Central memory CD4-positive, alpha-beta T cell (primary cell): ENCODE data around the gene TSPAN4.
A peak's percentile ranks its signal among the peaks of the same experiment; 100 is the strongest.

Experiments
- DNase-seq: peaks from one replicate; pipeline ENCODE4 v3.0.0; 2022

Gene TSPAN4

DNA sequence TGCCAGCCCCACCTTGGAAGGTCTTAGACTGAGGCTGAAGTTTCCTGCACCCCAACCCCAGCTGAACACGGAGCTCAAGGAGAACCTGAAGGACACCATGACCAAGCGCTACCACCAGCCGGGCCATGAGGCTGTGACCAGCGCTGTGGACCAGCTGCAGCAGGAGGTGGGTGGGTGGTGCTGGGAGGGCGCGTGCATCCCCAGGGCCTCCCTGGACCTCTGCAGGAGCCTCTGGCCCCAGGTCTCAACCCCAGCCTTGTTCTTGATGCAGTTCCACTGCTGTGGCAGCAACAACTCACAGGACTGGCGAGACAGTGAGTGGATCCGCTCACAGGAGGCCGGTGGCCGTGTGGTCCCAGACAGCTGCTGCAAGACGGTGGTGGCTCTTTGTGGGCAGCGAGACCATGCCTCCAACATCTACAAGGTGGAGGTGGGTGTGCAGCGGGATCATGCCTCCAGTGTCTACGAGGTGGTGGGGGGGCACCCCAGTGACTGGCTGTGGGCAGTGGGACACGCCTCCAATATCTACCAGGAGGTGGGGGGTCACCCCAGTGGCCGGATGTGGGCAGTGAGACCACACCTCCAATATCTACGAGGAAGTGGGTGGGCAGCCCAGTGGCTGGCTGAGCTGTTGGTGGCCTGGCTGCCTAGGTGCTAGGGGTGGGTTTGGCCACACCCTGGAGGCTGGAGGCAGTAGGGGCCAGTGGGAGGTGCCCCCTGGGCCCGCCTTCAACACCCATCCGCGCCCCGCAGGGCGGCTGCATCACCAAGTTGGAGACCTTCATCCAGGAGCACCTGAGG is 5.3 kb upstream of the TSPAN4 start:
- DNase-seq = no peak

DNA sequence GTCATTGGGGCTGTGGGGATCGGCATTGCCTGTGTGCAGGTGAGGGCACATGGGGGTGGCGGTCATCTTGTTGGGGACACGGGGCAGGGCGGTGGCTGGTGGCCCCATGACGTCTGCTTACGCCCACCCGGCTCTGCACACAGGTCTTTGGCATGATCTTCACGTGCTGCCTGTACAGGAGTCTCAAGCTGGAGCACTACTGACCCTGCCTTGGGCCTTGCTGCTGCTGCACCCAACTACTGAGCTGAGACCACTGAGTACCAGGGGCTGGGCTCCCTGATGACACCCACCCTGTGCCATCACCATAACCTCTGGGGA is 4.7 kb upstream of the TSPAN4 start:
- DNase-seq = no peak

DNA sequence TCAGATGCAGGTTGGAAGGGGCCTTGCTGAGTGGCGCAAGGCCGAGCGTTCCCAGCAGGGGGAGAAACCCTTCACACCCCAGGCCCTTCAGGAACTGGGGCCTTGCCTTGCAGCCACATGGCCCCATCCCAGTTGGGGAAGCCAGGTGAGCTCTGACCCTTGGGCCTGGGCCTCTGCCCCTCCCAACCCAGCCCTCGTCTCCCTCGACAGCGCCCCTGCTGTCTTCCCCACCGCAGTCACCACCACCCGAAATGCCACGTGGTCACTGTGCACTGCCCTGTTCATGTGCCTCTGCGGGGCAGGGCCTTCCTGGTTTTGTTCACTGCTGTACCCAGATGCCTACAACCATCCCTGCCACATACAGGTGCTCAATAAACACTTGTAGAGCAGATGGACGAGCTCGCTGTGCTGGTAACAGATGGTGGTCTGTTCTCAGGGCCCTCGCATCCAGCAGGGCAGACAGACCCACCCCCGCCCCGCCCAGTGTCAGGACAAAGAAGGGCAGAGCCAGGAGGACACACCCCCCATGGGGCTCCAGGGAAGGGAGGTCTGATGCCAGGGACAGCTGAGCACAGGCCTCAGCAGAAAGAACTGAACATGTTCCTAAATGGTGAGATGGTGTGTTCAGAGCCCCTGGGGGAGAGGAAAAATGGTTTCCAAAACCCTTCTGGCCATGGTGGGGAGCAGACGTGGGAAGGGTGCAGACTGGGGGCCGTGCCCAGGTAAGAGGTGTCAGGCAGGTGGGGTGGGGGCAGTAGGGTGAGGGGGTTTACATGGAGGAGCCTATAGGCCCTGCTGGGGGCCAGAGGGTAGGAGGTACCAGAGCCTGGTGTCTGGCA is 4.0 kb upstream of the TSPAN4 start:
- DNase-seq = no peak

DNA sequence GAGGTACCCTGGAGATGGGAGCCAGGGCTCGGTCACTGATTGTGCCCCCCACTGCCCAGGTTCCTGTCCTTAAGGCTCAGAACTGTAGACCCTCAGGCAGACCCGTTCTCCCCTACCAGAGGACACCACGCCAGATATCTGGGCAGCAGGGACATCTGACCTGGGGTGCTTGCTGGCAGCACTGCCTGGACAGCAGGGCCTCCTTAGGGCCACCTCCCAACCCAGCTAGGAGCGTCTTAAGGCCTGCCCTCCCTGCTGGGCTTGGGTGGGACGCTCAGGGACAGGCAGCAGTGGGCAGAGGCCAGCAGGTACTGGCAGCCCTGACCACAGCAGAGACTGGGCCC is 3.4 kb upstream of the TSPAN4 start:
- DNase-seq = no peak

DNA sequence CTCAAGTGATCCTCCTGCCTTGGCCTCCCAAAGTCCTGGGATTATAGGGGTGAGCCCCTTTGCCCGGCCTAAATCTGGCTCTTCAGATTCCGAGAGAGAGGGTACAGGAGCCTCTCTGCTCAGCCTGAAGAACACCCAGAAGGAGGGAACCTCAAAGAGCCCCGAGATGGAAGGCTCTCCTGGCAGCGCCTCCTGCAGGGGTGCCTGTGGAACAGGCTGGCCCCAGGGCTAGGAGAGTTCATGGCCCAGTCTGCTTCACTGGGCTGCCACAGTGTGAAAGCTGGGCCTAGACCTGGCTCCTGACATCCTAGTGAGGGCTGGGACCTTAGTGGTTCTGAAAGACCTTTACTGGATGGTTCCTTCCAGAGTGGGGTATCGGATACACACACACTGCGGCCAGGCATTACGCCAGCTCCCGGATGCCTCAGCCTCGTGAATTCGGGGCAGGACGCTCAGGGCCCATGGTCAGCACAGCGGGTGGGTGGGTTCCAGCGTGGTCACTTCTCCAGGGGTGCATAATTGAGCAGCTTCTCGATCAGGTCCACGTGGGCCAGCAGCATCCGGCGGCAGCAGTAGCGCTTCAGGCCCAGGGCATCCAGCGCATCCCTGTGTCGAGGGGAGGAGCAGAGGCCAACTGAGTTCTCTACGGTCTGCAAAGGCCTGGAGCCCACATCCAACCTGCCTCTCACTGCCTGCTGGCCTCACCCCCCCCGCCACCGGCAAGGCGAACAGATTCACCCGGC is 2.6 kb upstream of the TSPAN4 start:
- no peak for DNase-seq

DNA sequence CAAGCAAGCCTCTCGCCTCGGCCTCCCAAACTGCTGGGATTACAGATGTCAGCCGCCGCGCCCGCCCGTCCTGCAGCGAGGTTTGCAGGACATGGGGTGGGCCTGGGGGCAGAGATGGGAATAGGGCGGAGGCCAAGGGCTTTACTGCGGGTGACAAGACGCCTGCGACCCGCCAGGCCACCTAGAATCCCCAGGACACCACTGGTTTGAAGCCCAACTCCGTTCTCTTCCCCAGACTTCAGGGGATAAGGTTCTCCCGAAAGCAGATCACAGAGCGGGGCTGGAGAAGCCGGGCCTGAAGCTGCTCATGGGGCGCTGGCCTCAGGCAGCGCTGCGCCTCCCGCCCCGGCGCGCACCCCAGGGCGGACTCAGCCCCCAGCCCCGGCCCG is 677 bp upstream of the TSPAN4 start:
- no peak for DNase-seq

DNA sequence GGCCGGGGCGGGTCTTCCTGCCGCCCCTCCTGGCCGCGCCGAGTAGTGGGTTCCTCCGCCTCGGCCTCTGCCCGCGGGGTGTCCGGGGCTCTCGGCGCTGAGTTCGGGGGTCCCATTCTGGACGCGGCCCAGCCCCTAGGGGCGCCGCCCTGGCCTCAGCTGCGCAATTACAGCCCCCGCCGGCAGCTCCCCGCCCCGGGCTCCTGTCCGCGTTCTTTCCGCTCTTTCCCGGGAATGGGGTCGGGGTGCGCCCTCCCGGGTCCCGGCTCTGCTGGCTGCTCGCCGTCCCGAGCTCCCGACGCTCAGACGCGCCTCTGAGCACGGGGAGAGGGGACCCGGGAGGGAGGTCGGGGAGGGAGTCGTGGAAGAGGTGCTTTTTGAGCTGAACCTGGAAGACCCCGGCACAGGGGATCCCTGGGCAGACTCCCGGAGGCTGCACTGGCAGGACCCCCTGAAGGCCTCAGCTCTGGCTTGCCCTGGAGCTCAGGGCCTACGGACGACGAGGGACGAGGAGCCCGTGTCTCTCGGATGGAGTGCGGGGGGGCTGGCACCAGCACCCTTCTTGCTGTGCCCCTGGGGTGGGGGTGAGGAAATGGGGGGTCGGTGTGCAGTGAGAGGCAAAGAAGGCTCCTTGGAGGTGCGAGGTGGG is 558 bp downstream of the TSPAN4 start:
- DNase-seq = no peak

DNA sequence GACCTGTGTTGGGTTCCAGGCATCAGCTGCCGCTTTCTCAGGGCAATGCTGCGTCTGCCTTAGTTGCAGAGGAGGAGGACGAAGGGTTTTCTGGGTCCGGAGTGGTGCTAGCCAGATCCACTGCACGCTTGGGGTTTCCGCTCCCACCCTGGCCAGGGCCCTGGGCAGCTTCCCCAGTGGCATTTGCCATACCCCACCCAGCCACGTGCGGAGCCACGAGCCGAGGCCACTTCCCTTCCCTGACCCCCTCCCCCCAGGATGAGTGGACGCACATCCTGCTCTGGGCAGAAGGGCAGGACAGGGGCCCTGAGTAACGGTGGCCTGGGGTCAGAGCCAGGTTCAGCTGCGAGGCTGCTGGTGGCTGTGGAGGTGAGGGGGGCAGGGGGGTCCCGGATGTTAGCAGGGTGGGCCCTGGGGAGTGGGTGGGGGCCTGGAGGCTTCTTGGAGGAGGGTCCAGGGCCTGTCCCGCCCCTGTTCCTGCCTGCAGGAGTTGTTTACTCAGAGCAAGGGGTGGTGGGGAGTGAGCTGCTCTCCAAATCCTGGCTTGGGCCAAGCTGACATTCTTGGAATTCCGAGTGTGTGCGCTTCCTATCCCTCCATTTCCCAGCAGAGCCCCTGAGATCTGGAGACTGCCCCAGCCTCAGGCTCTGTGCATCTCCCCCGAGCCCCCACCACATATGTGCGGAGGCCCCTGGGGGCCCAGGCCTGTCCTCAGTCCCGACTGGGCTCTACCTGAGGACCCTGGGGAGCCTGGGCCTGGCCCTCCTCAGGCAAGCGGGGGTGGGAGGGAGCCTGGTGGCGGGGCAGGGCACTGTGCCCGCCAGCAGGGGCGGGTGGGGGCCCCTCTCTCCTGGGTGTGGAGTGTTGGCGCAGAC is 1.4 kb downstream of the TSPAN4 start:
- no peak for DNase-seq

DNA sequence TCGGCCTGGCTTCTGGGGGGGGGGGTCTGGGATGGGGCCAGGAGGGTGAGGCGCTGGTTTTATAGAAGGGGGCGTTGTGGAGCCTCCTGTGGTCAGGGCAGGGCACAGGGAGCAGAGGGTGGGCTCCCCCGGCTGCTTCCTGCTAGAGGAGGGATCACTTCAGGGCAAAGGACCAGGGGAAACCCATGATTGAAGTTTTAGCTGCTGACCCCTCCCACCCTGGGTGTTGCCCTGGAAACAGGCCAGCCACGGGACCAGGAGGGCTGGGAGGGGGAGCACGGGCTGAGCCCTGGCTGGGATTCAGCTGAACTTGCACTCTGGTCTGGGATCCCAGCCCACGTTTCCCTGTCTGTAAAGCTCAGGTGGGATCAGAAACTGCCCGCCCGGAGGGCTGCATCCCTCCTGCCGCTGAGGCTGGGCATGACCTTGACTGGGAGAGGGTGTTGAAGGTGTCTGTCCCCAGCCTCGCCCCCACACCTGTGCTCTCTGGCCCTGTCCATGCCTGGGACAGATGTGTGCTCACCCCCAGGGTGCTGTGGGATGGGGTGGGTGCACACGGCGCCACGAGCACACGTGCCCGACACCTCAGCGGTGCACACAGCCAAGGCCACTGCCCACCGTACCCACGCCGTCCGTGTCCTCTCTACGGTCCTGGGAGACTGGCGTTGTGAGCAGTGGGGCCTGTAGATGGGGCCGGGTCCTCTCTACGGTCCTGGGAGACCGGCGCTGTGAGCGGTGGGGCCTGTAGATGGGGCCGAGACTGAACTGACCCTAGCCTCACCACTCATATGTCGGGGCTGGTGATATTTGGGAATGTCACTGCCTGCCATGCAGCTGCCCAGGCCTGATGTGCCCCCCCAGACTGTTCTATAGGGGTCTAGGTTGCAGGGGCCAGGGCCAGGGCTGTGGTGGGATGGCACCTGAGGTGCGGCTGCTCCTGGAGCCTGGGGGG is 2.3 kb downstream of the TSPAN4 start:
- DNase-seq = no peak

DNA sequence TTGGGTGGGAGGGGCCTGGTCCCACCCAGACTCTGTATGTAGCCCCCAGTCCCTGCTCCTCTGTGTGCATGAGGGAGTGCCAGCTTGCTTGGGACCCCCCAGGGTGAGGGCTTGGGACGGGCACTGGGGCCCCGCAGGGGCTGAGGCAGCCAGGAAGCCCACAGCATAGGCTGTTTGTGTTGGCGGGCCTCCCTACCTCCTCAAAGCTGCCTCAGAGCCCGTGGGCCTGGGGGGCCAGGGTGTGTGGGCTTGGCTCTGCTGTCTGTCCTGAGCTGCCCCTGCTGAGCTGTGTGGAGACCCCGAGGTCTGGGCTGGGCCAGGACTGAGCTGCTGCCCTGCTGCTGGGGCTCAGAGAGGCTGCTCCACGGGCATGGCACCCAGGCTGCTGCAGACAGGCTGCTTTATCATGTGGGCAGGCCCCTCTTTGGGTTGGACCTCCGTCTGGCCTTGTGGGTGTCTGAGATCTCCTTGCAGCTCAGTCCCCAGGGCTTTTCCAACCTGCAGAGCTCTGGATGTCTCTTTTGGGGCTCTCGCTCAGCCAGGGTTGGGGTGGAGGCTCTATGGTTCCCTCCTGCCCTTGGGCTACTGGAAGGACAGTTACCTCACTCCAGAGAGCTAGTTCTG is 3.3 kb downstream of the TSPAN4 start:
- no peak for DNase-seq

DNA sequence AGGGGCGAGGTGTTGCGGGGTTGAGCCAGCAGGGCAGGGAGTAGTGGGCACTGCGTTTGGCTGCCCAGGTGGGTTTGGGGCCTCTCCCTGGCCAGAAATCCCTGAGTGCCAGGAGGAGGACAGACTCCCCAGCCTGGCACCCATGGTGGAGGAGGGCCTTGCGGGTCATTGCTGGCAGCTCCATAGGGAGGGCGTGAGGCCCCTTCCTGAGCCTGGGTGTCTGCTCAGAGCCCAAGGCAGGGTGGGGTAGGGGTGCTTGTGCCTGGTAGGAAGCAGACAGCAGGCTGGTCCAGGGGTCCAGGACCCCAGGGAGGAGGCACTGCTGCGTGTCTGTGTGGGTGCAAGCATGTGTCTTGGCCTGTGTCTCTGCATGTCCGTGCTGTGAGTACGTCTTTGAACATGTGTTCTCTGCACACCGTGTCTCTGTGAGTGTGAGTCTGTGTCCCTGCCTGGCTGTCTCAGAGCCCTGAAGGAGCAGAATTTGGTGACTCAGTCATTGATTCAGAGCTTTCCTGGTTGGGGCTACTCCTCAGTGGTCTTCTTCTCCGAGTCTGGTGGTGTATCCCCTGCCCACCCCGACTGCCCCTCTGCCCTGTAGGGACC is 3.9 kb downstream of the TSPAN4 start:
- no peak for DNase-seq

DNA sequence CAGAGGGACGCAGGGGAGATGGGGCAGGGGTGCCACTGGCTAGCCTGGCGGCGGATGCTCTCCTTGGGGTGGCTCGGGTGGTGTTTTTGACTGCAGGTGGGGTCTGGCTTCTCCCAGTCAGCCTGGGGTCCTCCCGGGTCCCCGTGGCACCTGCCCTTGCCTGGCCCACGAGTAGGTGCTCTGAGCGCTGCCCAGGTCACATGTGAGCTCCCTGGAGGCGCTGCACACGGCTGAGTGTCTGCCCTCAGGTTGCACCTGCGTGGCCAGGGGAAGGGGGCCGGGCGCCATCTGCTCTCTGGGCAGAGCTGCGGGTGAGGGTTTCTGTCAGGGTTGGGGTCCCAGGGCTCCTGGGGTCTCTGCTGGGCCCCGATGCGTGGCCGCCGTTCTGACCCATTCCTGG is 5.2 kb downstream of the TSPAN4 start:
- DNase-seq = no peak

DNA sequence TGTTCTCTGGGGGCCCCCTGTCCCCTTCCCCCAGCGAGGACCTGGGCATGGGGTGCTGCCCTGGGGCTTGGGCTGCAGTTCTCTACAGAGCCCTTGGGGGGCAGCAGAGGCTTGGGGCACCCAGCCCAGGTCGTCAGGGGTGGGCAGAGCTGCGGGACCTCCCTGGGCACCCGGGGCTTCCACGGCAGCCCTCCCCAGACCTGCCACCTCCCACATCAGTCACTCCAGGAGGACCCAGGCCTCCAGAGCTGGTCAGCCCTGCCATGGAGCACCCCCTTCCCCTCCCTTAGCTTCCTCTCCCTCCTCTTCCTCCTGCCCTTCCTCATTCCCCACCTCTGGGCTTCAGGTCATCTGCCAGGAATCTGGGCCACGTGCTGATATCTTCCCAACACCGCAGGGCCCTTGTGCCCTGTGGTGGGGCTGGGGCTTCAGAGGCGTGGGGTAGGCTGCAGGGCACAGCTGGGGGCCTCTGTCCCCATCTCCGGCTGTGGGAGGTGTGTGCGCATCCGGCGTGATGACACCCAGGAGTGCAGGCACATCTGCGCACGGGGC is 5.8 kb downstream of the TSPAN4 start:
- DNase-seq = peak; percentile 50

DNA sequence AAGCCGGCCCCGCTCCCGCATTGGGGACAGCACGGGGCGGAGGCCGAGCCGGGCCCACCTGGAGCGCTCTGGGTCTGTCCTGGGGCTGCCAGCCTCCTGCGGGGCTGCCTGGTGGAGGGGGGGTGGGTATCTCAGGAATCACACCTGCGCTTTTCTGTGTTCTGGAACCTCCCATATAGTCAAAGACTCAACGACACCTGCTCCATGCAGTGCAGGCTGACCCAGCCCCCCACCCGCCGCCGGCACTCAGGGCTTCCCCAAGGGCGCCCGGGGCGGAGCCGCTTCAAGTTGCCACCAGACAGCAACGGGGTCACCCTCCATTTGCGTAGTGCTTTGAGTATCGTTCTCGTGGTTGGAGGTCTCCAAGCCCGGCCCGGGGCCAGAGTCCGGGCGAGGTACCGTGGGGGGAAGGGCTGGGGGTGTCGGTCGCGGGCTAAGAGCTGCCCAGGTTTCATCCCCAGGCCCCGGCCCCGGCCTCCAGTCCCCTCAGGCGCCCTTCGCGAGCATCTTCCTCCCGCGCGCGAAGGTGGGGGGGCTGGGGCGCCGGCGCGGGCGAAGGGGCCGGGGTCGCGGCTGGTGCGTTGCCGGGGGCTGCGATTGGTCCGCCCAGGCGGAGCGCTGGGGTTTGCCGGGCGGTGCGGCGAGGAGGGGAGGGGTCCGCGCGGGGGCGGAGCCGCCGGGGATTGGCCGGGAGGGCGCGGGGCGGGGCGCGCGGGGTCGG is 6.6 kb downstream of the TSPAN4 start:
- DNase-seq = no peak

DNA sequence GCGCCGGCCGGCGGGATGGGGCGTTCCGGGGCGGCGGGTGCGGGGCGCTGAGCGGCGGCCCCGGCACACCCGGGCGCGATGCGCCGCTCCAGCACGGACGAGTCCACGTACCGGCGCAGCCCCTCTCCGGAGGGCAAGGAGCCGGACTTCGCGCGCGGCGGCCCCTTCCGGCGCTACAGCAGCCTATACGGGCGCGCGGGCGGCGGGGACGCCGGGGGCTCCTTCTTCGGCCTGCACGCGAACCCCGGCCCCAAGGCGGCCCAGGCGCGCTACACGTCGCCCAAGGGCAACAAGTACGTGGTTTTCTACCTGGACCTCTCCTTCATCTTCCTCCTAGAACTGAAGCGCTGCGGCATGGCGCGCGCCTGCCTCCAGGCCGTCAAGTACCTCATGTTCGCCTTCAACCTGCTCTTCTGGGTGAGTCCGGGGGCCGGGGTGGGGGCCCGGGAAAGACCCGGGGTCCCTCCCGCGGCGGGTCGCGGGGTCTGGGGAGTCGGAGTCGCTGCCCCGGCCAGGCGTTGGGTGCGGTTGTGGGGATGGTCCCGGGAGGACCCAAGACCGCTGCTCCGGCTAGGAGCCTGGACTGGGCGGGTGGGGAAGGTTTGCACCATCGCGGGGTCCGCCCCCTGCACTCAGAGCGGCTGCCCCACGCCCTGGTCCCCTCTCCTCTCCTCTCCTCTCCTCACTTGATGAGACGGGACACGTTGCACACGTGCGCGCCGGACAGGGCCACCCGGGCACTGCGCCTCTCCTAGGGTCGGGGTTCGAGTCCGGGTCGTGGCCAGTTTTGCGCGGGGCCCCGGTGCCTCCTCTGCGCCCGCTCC is 7.5 kb downstream of the TSPAN4 start:
- no peak for DNase-seq

DNA sequence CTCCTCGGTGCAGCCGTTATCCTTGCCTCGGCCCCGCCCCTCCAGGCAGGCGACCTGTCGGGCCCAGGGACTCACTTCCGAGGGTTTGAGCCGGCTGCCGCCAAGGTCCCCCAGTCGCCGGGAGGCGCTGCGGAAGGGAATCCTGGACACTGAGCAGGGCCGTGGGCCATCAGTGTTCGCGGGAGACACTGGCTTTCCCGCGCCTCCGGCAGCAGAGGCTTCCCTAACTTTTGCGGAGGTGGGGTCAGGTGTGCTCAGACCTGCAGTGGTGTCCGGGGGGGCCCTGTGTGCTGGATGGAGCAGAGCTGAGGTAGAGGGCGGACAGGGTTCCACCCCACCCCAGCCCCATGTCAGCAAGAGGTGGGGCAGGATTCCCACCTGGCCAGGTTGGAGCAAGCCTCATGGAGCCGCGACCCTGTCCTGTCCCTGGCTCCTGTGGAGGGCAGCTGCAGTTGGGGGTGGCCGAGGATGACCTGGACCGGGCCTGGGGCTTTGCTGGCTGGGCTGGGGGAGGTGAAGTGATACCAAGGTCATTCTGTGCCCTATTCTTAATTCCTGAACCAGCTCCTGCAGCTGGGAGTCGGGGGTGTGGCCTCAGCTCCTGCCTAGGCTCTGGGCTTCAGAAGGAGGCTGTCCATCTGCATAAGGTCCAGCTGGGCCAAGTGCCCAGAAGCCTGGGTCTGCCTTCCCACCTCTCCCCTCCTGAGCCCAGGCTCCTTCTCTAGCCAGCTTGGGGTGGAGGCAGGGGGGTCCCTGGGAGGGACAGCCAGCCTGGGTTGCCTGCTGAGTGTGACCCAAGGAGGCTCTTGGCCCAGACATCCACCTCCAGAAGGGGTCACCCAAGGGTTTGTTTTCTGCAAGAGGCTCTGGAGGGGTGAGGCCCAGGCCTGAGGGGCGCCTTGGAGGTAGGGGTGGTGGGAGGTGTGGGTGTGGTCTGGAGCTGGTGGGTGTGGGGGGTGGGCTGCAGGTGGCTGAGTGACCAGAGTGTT is 8.4 kb downstream of the TSPAN4 start:
- DNase-seq = no peak

DNA sequence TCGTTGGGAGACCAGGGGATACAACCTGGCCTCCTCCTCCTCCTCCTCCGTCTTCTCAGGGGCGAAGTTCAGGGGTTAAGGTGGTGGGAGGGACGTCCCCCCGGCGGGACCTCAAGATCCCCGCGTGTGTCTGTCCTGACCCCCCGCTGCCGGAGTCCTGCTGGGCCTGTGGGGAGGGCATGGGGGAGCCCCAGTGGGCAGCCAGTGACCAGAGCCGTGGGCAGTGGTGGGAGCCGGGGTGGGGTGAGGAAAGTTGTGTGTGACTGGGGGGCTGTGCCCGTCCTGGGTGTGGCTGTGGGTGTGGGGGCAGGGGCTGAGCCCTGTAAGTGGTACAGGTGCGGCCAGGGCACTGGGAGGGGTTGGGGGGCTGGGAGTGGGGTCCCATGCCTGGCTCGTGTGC is 10.1 kb downstream of the TSPAN4 start:
- no peak for DNase-seq
